Activated T-helper 17 cell treated with anti-CD3 and anti-CD28 coated beads, Interleukin-2, amount 50 U/mL, for 72 hours (primary cell): ENCODE results near the gene NFE2L2. TPM values are rescaled to one million over a fixed set of nuclear protein-coding genes. Genes with fewer than 3 reads are reported as not detected.
"Not testable (repeated sequence)": the region's sequence is repeated elsewhere in the genome, so short reads cannot be mapped to it uniquely, and the experiment has no call there.

ENCODE experiments used
- ATAC-seq: fragments of 150-1000 bp; cut with Tn5 transposase; replicated peaks from 2 replicates; pipeline ENCODE4 v1.10.0; 2021; ENCODE audit warnings: mild to moderate bottlenecking, moderate library complexity
- H3K27ac Mint-ChIP-seq: one replicate; pipeline ENCODE4 v1.8.0; 2022; ENCODE audit warnings: mixed read lengths
- H3K27me3 Mint-ChIP-seq: one replicate; pipeline ENCODE4 v1.8.0; 2022; ENCODE audit warnings: mixed read lengths
- H3K36me3 Mint-ChIP-seq: one replicate; pipeline ENCODE4 v1.8.0; 2022; ENCODE audit warnings: low read depth, mild to moderate bottlenecking, mixed read lengths
- H3K4me1 Mint-ChIP-seq: one replicate; pipeline ENCODE4 v1.8.0; 2022; ENCODE audit warnings: mixed read lengths
- H3K4me3 Mint-ChIP-seq: one replicate; pipeline ENCODE4 v1.8.0; 2022; ENCODE audit warnings: mild to moderate bottlenecking, mixed read lengths
- H3K9me3 Mint-ChIP-seq: one replicate; pipeline ENCODE4 v1.8.0; 2022; ENCODE audit warnings: mixed read lengths
- total RNA-seq, 2 donors: library from RNA; stranded (reverse); gene quantifications; one replicate each; pipeline ENCODE4 v1.2.3, GENCODE V29; 2022

The NFE2L2 gene
- total RNA-seq, 2 donors from 2014 or later, result 39.3 to 49.4 TPM

DNA sequence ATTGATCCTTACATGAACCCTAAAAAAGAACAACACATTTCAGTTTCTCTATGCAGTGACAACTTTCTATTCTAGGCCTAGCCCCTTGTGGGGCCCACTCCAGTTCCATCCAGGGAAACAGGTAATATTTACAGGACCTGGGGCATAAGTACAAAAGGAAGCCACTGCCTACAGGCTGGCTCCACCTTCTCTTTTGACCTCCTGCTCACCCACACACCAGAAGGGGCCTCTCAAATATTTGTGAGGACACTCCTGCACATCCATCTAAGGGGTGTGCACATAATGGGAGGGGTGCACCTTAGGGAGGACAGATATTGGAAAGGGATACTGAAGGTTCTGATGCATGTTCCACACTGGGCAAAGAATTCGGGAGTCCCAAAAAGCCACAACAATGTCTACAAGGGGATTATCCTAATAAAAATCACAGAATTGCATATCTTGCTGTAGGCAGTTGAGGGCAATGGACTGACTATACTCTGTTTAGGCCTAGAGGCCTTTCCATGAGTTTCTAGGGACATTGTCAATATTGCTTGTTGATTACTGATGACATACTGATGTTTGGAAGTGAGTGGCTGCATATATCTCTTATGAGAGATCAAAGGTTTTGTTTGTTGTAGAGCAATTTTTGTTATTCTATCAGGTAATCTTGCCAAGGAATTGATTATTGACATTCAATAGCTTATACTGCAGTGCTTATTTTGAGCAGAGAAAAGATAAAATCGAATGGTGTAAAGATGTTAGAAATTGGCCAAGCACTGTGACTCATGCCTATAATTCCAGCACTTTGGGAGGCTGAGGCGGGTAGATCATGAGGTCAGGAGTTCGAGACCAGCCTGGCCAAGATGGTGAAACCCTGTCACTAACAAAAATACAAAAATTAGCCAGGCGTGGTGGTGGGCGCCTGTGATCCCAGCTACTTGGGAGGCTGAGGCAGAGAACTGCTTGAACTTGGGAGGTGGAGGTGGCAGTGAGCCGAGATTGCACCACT, 75.8 kb downstream of the NFE2L2 start:
- Mint-ChIP-seq H3K27me3 (no peaks in the 10 kb centered on the region), H3K9me3 (no peaks in the 10 kb centered on the region), H3K36me3 (no peaks in the 10 kb centered on the region), H3K4me1 (no peaks in the 10 kb centered on the region), H3K27ac (no peak overlapping the region), H3K4me3 (no peak overlapping the region)
- no peak for ATAC-seq

DNA sequence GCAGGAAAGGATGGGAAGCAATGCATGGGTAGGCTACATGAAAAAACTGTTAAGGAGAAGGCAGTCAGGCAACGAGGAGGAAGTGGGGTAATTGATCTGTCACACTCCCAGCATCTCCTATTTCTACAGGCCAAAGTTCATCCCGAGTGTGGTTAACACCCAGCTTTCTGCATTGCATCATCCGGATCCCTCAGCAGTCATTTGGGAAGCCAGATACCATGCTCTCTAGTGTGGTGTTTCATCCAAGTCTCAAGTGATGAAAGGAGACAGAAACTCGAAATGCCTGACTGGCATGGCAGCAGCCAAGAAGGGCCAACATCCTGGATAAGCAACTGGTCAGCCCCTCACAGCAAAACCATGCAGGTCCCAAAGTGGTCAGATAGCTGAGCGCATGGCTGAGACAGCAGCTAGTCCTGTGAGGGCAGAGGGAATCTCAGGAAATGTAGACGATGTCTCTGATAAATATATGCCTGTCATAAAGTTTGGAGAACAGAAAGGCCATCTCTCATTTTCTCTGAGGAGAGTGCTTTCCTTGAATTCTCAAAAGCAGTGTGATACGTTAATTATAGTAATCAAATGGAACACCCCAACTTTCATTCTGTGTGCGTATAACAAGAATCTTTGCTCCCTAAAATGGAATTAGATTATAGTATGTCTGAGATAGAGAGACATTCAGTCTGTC, 76.8 kb downstream of the NFE2L2 start:
- Mint-ChIP-seq H3K27ac (no peak overlapping the region), H3K36me3 (no peaks in the 10 kb centered on the region), H3K4me1 (no peaks in the 10 kb centered on the region), H3K27me3 (no peaks in the 10 kb centered on the region), H3K9me3 (no peaks in the 10 kb centered on the region), H3K4me3 (no peak overlapping the region)
- ATAC-seq, result no peak

DNA sequence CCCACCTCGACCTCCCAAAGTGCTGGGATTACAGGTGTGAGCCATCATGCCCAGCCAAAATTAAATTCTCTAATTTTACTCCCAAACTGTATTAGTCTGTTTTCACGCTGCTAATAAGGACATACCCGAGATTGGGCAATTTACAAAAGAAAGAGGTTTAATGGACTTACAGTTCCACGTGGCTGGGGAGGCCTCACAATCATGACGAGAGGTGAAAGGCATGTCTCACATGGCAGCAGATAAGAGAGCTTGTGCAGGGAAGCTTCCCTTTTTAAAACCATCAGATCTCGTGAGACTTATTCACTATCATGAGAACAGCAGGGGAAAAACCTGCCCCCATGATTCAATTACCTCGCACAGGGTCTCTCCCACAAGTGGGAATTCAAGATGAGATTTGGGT, 78.5 kb downstream of the NFE2L2 start:
- H3K9me3 Mint-ChIP-seq, H3K27ac Mint-ChIP-seq, H3K4me3 Mint-ChIP-seq, H3K36me3 Mint-ChIP-seq, ATAC-seq, H3K4me1 Mint-ChIP-seq, H3K27me3 Mint-ChIP-seq: not testable (repeated sequence)

DNA sequence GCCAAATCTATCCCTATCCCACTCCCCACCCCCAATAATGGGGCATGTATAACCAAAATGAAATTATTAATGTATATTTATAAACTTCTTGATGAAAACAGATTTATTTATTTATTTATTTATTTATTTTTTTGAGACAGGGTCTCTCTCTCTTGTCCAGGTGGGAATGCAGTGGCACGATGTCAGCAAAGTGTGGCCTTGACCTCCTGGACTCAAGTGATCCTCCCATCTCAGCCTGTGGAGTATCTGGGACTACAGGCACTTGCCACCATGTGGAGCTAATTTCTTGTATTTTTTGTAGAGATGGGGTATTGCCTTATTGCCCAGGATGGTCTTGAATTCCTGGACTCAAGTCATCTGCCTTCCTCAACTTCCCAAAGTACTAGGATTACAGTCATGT, 79.9 kb downstream of the NFE2L2 start:
- Mint-ChIP-seq H3K27me3 (no peaks in the 10 kb centered on the region), H3K27ac (no peak overlapping the region), H3K9me3 (no peaks in the 10 kb centered on the region)

DNA sequence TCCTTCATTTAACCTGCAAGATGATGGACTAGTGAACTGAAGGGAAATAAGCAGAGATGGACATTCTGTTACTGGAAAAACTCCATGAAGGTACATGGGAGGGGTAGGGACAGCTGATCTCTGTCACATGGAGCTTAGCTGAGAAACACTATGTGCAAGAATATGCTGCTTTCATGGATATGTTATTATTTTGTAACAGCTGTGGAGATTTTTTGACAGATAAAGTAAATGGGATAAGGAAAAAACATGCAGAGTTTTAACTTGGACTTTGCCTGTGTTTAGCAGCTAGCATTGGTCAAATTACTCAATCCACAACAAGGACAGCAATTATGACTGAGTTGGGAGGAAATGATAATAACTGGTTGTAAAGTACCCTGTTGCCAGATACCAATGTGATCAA, 80.7 kb downstream of the NFE2L2 start:
- no peak overlapping the region for H3K4me3 Mint-ChIP-seq
- H3K36me3 Mint-ChIP-seq, result no peaks in the 10 kb centered on the region
- no peak for ATAC-seq
- H3K27ac Mint-ChIP-seq, result no peak overlapping the region
- no peaks in the 10 kb centered on the region for H3K27me3 Mint-ChIP-seq
- no peaks in the 10 kb centered on the region for H3K9me3 Mint-ChIP-seq
- H3K4me1 Mint-ChIP-seq, result no peaks in the 10 kb centered on the region

More for the DNA sequence above, 79.9 kb downstream of the NFE2L2 start:
- ATAC-seq, result no peak
- no peak overlapping the region for H3K4me3 Mint-ChIP-seq
- H3K4me1 Mint-ChIP-seq, result no peaks in the 10 kb centered on the region
- no peaks in the 10 kb centered on the region for H3K36me3 Mint-ChIP-seq

Other genes starting within 250 kb of the NFE2L2 start
- gene HNRNPA3, start 51.9 kb downstream of the NFE2L2 start, total RNA-seq, result 100 to 1,000 TPM; 120 to 260 TPM
- gene AGPS, start 128.0 kb upstream of the NFE2L2 start, total RNA-seq, result 10 to 100 TPM; 31.4 to 70.0 TPM